Transverse colon (tissue), 4 donors: ENCODE results near the gene LRSAM1. TPM values are rescaled to one million over a fixed set of nuclear protein-coding genes. Genes with fewer than 3 reads are reported as not detected.

ENCODE experiments used
- DNase-seq: peaks from one replicate; pipeline ENCODE4 v3.0.0-alpha.2; 2019
- H3K27ac ChIP-seq, 4 donors: fragments of 200-600 bp; sonication (generic); 2 replicates each; pipeline ENCODE4 v1.5.1; 2016 to 2018; ENCODE audit warnings: inconsistent platforms in 4 of 4
- H3K27me3 ChIP-seq: fragments of 200-600 bp; sonication (generic); 2 replicates; pipeline ENCODE4 v1.5.1; 2017; ENCODE audit warnings: inconsistent platforms
- H3K36me3 ChIP-seq, 4 donors: fragments of 200-600 bp; sonication (generic); 2 replicates each; pipeline ENCODE4 v1.5.1; 2017 to 2019; ENCODE audit warnings: inconsistent platforms in 4 of 4
- H3K4me1 ChIP-seq, 4 donors: fragments of 200-600 bp; sonication (generic); 2 replicates each; pipeline ENCODE4 v1.5.1; 2017 to 2020; ENCODE audit warnings: inconsistent platforms in 4 of 4
- H3K4me3 ChIP-seq, 4 donors: fragments of 200-600 bp; sonication (generic); 1 replicate in 1 of 4; 2 replicates in 3 of 4; pipeline versions ENCODE4 v1.5.1 to v1.6.1; 2017 to 2019; ENCODE audit warnings: inconsistent platforms in 4 of 4
- H3K9me3 ChIP-seq, 2 donors: fragments of 200-600 bp; sonication (generic); 2 replicates each; pipeline ENCODE4 v1.5.1; 2017 to 2019; ENCODE audit warnings: inconsistent platforms in 2 of 2
- CTCF ChIP-seq, 5 experiments: fragments of 200-600 bp in 3 of 5; fragments of 450-650 bp in 2 of 5; sonication (generic) in 3 of 5; IDR thresholded peaks; 1 replicate in 2 of 5; 2 replicates in 3 of 5; pipeline ENCODE4 v1.5.1; 2016 to 2017; ENCODE audit warnings: antibody characterized with exemption in 5 of 5, inconsistent platforms in 3 of 5, mild to moderate bottlenecking in 2 of 5, moderate library complexity in 1 of 5
- EP300 ChIP-seq: sonication (generic); formaldehyde crosslinking; IDR thresholded peaks from one replicate; pipeline ENCODE4 v1.6.1; 2017; ENCODE audit warnings: antibody characterized with exemption, low read depth
- POLR2A ChIP-seq: fragments of 450-650 bp; IDR thresholded peaks from one replicate; pipeline ENCODE4 v1.6.1; 2016; ENCODE audit warnings: antibody characterized with exemption, mild to moderate bottlenecking, moderate library complexity
- POLR2AphosphoS5 ChIP-seq, 3 donors: sonication (generic); formaldehyde crosslinking; IDR thresholded peaks; one replicate each; pipeline ENCODE4 v1.6.1; 2016; ENCODE audit warnings: antibody characterized with exemption in 3 of 3
- WGBS, 2 donors: methylation state at CpG; one replicate each; pipeline ENCODE4 v1.1.5; 2018; ENCODE audit warnings: low coverage in 1 of 2; 5-methylcytosine and 5-hydroxymethylcytosine counted together
- in situ Hi-C, 4 donors: fragments of 200-750 bp; cut with MboI; loops; one replicate each; pipeline versions ENCODE4 v1.15.0 to v1.15.1; 2017; ENCODE audit warnings: low sequenced_read_pairs in 3 of 4, low pct_ligation_motif_present in 1 of 4, low pct_unique_long_range_greater_than_20kb in 1 of 4
- intact Hi-C: fragments of 100-400 bp; cut with DNase I; formaldehyde crosslinking; loops from one replicate; pipeline ENCODE4 v1.15.1; 2023; ENCODE audit warnings: low total_unique reads
- total RNA-seq, 4 donors: library from RNA; depleted of rRNA; stranded (reverse); fragments of >200 nt; gene quantifications; one replicate each; pipeline ENCODE4 v1.1.0, GENCODE V29; 2016

The LRSAM1 gene
- total RNA-seq, 4 donors from 2014 or later = 16.2 to 39.2 (median 26.2) TPM

GRCh38 chr9:127479507-127480081, 28.3 kb downstream of the LRSAM1 start:
- no peaks in the 10 kb centered on the region for H3K4me1 ChIP-seq

GRCh38 chr9:127482662-127483061, 31.4 kb downstream of the LRSAM1 start:
- Histone ChIP-seq H3K9me3 (no peaks in the 10 kb centered on the region), H3K4me3 (no peak overlapping the region), H3K27me3 (no peaks in the 10 kb centered on the region), H3K4me1 (no peaks in the 10 kb centered on the region), H3K36me3 (peaks cover 0 to 30% (median 13%) of the 10 kb centered on the region in 4 donors), H3K27ac (no peak overlapping the region)
- intact Hi-C loops (loop anchor here (5.0 kb wide), 1 partner anchor 1160 kb away; no protein-coding TSS in a partner anchor), in situ Hi-C loops (no loop called here)
- DNase-seq = no peak
- TF ChIP-seq POLR2A = no peak
- TF ChIP-seq CTCF (IDR thresholded peaks at IDR 0.05) = no peak
- TF ChIP-seq POLR2AphosphoS5 (IDR thresholded peaks at IDR 0.05) = no peak
- TF ChIP-seq EP300 = no peak
- 94 to 96% methylated on average over 4 to 9 of the region's 9 CpGs for WGBS, 2 donors

More at GRCh38 chr9:127479507-127480081, 28.3 kb downstream of the LRSAM1 start:
- Histone ChIP-seq H3K36me3 (peaks cover 0 to 27% (median 10%) of the 10 kb centered on the region in 4 donors), H3K9me3 (no peaks in the 10 kb centered on the region), H3K27me3 (no peaks in the 10 kb centered on the region), H3K27ac (no peak overlapping the region), H3K4me3 (no peak overlapping the region)
- in situ Hi-C loops = no loop called here
- no peak for DNase-seq
- 95% methylated on average over 16 of the region's 17 CpGs; no CpG with 5 or more reads in 1 of the 2 donors for WGBS, 2 donors
- intact Hi-C loops = loop anchor here (5.0 kb wide), 1 partner anchor 1163 kb away; no protein-coding TSS in a partner anchor
- TF ChIP-seq POLR2A (no peak), EP300 (no peak), CTCF (IDR thresholded peaks at IDR 0.05) (no peak), POLR2AphosphoS5 (IDR thresholded peaks at IDR 0.05) (no peak)

GRCh38 chr9:127485995-127486394, 34.7 kb downstream of the LRSAM1 start:
- no peak overlapping the region for H3K4me3 ChIP-seq
- no peaks in the 10 kb centered on the region for H3K9me3 ChIP-seq
- peaks cover 0 to 19% (median 7%) of the 10 kb centered on the region in 4 donors for H3K36me3 ChIP-seq
- TF ChIP-seq EP300 = no peak
- TF ChIP-seq POLR2A = no peak
- no peak for TF ChIP-seq POLR2AphosphoS5 (IDR thresholded peaks at IDR 0.05)
- TF ChIP-seq CTCF (IDR thresholded peaks at IDR 0.05) = no peak
- WGBS, 2 donors = 91 to 94% methylated on average over 6 to 11 of the region's 11 CpGs
- no peak overlapping the region for H3K27ac ChIP-seq
- no peaks in the 10 kb centered on the region for H3K27me3 ChIP-seq
- in situ Hi-C loops (no loop called here), intact Hi-C loops (no loop called here)
- DNase-seq = no peak
- no peaks in the 10 kb centered on the region for H3K4me1 ChIP-seq

- intact Hi-C loops = no loop called here
- H3K9me3 ChIP-seq = no peaks in the 10 kb centered on the region
- 91 to 100% methylated on average over 1 to 8 of the region's 8 CpGs for WGBS, 2 donors
- no peak for DNase-seq
- H3K36me3 ChIP-seq = peaks cover 0 to 16% (median 2%) of the 10 kb centered on the region in 4 donors
- H3K27ac ChIP-seq = no peak overlapping the region
- no peaks in the 10 kb centered on the region for H3K27me3 ChIP-seq
- H3K4me3 ChIP-seq = no peak overlapping the region
- H3K4me1 ChIP-seq = peaks cover 0 to under 1% (median 0%) of the 10 kb centered on the region in 4 donors
- TF ChIP-seq EP300 = no peak
- no peak for TF ChIP-seq POLR2A
- no peak for TF ChIP-seq CTCF (IDR thresholded peaks at IDR 0.05)
- in situ Hi-C loops = no loop called here
These were observed 37.6 kb downstream of the LRSAM1 start for GRCh38 chr9:127488946-127489345.
